ENCODE results near the gene EHBP1.

DNA sequence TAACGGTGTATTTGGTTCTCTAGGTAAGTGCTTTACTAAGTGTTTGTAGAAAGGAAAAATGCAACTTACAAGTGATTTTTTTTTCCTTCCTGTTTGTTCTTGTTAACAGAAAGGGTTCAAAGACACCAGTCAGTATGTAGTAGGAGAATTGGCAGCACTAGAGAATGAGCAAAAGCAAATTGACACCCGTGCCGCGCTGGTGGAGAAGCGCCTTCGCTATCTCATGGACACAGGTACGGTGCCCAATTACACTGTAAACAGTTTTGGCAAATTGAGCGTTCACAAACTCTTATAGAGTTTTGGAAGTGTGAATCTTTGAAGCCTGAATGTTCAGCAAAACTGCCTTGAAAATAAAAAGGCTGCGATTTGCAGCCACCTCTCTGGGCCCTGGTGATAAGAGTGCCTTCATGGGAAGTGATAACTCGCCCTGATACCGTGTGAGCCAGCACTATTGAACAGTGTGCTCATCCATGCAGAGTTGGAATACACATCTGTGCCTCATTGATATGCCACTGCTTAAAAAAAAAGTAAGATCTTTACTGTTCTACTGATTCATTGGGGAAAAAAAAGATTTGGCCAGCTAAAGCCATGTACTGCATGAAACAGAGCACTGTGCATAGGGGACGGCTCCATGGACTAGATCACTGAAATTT lies 291.1 kb downstream of the EHBP1 start:
- TF ChIP-seq CTCF (conservative IDR thresholded peaks at IDR 0.05; ENCODE audit: low read depth, low read length) (no peak), EZH2 (IDR thresholded peaks at IDR 0.05; ENCODE audit: borderline replicate concordance, low read depth, low read length, poor library complexity, severe bottlenecking) (no peak)
